ENCODE measurements around the gene NUDT15.

NUDT15 gene

GRCh38 chr13:48012668-48013067 lies 24.9 kb upstream of the NUDT15 start:
- H3K4me3 ChIP-seq (ENCODE audit: low read length) = no peak overlapping the region
- TF ChIP-seq CTCF (conservative IDR thresholded peaks at IDR 0.05; ENCODE audit: low read depth, low read length) = no peak
- no peak for DNase-seq (ENCODE audit: low read depth)

- TF ChIP-seq CTCF (conservative IDR thresholded peaks at IDR 0.05; ENCODE audit: low read depth, low read length) = no peak
- DNase-seq (ENCODE audit: low read depth) = no peak
- no peak overlapping the region for H3K4me3 ChIP-seq (ENCODE audit: low read length)
Observed at GRCh38 chr13:48014359-48014758, 23.2 kb upstream of the NUDT15 start.

- TF ChIP-seq CTCF (conservative IDR thresholded peaks at IDR 0.05; ENCODE audit: low read depth, low read length) = no peak
- DNase-seq (ENCODE audit: low read depth) = no peak
- H3K4me3 ChIP-seq (ENCODE audit: low read length) = no peak overlapping the region
Observed at GRCh38 chr13:48018637-48019036, 18.9 kb upstream of the NUDT15 start.

GRCh38 chr13:48019796-48020195 lies 17.7 kb upstream of the NUDT15 start:
- TF ChIP-seq CTCF (conservative IDR thresholded peaks at IDR 0.05; ENCODE audit: low read depth, low read length) = no peak
- no peak overlapping the region for H3K4me3 ChIP-seq (ENCODE audit: low read length)
- no peak for DNase-seq (ENCODE audit: low read depth)

GRCh38 chr13:48028066-48028465 lies 9.5 kb upstream of the NUDT15 start:
- H3K4me3 ChIP-seq (ENCODE audit: low read length) = no peak overlapping the region
- DNase-seq (ENCODE audit: low read depth) = no peak
- TF ChIP-seq CTCF (conservative IDR thresholded peaks at IDR 0.05; ENCODE audit: low read depth, low read length) = no peak

GRCh38 chr13:48029859-48030258 lies 7.7 kb upstream of the NUDT15 start:
- no peak for DNase-seq (ENCODE audit: low read depth)
- no peak for TF ChIP-seq CTCF (conservative IDR thresholded peaks at IDR 0.05; ENCODE audit: low read depth, low read length)
- no peak overlapping the region for H3K4me3 ChIP-seq (ENCODE audit: low read length)

- no peak overlapping the region for H3K4me3 ChIP-seq (ENCODE audit: low read length)
- DNase-seq (ENCODE audit: low read depth) = no peak
- no peak for TF ChIP-seq CTCF (conservative IDR thresholded peaks at IDR 0.05; ENCODE audit: low read depth, low read length)
Observed at GRCh38 chr13:48038761-48039160, 1.2 kb downstream of the NUDT15 start.

Measured in retinal pigment epithelial cell (primary cell).